NCI-H187 (cell line): Measurements from ENCODE around the gene GBX2.

Experiments
- DNase-seq, 2 experiments: peaks; one replicate each; lab custom pipeline; 2025; lab: John Stamatoyannopoulos, UW

GBX2 gene

GRCh38 chr2:236167297-236168109 is 683 bp downstream of the GBX2 start:
- DNase-seq = no peak

- no peak for DNase-seq
These were observed 1.3 kb downstream of the GBX2 start for GRCh38 chr2:236166796-236167296.

- no peak for DNase-seq
These were observed 2.1 kb downstream of the GBX2 start for GRCh38 chr2:236165842-236166795.

GRCh38 chr2:236164925-236165841 is 3.0 kb downstream of the GBX2 start:
- DNase-seq = no peak

GRCh38 chr2:236164201-236164924 is 3.8 kb downstream of the GBX2 start:
- DNase-seq = no peak

GRCh38 chr2:236163471-236164200 is 4.5 kb downstream of the GBX2 start:
- no peak for DNase-seq

- DNase-seq = no peak
These were observed 5.2 kb downstream of the GBX2 start for GRCh38 chr2:236162882-236163470.

GRCh38 chr2:236162031-236162845 is 5.9 kb downstream of the GBX2 start:
- DNase-seq = no peak

- no peak for DNase-seq
These were observed 6.7 kb downstream of the GBX2 start for GRCh38 chr2:236161531-236161930.

GRCh38 chr2:236161082-236161462 is 7.1 kb downstream of the GBX2 start:
- no peak for DNase-seq

GRCh38 chr2:236160366-236161081 is 7.7 kb downstream of the GBX2 start:
- DNase-seq = no peak

- no peak for DNase-seq
These were observed 8.4 kb downstream of the GBX2 start for GRCh38 chr2:236159778-236160170.

GRCh38 chr2:236158969-236159777 is 9.0 kb downstream of the GBX2 start:
- no peak for DNase-seq

GRCh38 chr2:236157815-236158498 is 10.2 kb downstream of the GBX2 start:
- no peak for DNase-seq

- no peak for DNase-seq
These were observed 10.8 kb downstream of the GBX2 start for GRCh38 chr2:236157366-236157765.

- DNase-seq = no peak
These were observed 11.4 kb downstream of the GBX2 start for GRCh38 chr2:236156860-236157194.
